AG04449 (cell line): Measurements from ENCODE around the gene FSCN2.

Experiments used
- CTCF ChIA-PET: fragments of 350-600 bp; formaldehyde crosslinking; extraction: SDS; loops from one replicate; lab custom pipeline; 2021; ENCODE audit warnings: antibody characterized with exemption; lab: Yijun Ruan, JAX
- POLR2A ChIA-PET: fragments of 400-600, 350-600 bp; formaldehyde crosslinking; extraction: SDS; loops from one replicate; lab custom pipeline; 2020; ENCODE audit warnings: antibody characterized with exemption, inconsistent platforms; lab: Yijun Ruan, JAX
- DNase-seq: peaks from one replicate; pipeline ENCODE4 v3.0.0-alpha.2; 2010; ENCODE audit warnings: low read depth, low spot score
- H3K4me3 ChIP-seq: 2 replicates; pipeline ENCODE4 v1.5.1; 2011; ENCODE audit warnings: low read depth, mild to moderate bottlenecking, control low read depth, low read length
- TF ChIP-seq, protein P1 (sequence below): IDR thresholded peaks from one replicate; pipeline ENCODE4 v1.5.1; 2011; ENCODE audit warnings: mild to moderate bottlenecking, moderate library complexity, low read length, control low read depth, inconsistent platforms; ENCODE audit not compliant: insufficient read depth; ENCODE audit errors: missing control alignments

The FSCN2 gene

DNA sequence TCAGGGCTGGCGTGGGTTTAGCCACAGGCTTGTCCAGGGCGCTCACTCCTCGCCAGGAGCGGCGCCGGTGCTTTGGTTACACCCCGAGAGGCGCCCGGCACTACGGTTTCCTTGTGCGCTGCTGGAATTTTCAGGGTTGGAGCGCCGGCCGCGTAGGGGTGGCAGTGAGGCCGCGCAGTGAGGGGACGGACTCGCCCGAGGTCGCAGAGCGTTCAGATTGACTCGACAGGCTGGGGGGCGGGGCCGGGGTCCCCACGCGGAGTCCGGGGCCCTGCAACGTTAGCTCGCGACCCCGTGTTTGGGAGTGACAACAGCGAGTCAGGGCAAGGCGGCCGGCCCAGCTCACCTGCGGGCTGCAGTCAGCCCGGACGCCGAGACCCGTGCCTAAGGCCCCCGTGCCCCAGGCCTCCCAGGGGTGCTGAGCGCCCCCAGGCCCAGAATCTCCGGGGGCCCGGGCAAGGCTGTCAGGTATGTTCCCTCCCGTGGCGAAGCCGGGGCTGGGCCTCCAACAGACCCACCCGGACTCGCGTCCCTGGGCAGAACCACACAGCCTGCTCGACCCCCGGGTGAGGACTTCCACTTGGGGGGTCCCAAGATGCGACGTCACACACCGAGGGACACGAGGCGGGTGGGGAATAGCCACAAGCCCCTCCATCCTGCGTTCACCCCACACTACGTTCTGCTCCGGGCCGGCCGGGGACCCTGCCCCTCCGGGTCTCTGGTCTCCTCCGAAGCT, 14.3 kb upstream of the FSCN2 start:
- DNase-seq = no peak
- CTCF ChIA-PET = no interaction called here
- H3K4me3 ChIP-seq = peak overlapping the region; percentile 83
- TF ChIP-seq, protein P1, sequence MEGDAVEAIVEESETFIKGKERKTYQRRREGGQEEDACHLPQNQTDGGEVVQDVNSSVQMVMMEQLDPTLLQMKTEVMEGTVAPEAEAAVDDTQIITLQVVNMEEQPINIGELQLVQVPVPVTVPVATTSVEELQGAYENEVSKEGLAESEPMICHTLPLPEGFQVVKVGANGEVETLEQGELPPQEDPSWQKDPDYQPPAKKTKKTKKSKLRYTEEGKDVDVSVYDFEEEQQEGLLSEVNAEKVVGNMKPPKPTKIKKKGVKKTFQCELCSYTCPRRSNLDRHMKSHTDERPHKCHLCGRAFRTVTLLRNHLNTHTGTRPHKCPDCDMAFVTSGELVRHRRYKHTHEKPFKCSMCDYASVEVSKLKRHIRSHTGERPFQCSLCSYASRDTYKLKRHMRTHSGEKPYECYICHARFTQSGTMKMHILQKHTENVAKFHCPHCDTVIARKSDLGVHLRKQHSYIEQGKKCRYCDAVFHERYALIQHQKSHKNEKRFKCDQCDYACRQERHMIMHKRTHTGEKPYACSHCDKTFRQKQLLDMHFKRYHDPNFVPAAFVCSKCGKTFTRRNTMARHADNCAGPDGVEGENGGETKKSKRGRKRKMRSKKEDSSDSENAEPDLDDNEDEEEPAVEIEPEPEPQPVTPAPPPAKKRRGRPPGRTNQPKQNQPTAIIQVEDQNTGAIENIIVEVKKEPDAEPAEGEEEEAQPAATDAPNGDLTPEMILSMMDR = peak; percentile 3
- POLR2A ChIA-PET = interaction anchor here (2.3 to 3.3 kb wide), 2 partner anchors 39 to 53 kb away, joined by 7 to 8 read pairs; partner anchors contain the start of gene FAAP100

DNA sequence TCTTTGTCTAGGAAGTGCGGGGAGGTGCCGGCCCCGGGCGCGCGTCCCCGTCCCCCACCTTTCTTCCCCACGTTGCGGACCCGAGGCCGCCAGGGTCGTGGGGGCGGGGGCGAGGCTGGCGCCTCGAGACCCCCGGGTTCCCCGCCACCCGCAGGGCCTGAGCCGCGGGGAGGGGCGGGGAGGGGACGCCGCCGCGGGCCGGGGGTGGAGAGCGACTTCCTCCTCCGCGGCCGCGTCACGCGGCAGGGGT, 13.8 kb upstream of the FSCN2 start:
- ChIA-PET POLR2A (no interaction called here), CTCF (no interaction called here)
- TF ChIP-seq, protein P1 = no peak
- H3K4me3 ChIP-seq = peak overlapping the region; percentile 83
- DNase-seq = no peak

DNA sequence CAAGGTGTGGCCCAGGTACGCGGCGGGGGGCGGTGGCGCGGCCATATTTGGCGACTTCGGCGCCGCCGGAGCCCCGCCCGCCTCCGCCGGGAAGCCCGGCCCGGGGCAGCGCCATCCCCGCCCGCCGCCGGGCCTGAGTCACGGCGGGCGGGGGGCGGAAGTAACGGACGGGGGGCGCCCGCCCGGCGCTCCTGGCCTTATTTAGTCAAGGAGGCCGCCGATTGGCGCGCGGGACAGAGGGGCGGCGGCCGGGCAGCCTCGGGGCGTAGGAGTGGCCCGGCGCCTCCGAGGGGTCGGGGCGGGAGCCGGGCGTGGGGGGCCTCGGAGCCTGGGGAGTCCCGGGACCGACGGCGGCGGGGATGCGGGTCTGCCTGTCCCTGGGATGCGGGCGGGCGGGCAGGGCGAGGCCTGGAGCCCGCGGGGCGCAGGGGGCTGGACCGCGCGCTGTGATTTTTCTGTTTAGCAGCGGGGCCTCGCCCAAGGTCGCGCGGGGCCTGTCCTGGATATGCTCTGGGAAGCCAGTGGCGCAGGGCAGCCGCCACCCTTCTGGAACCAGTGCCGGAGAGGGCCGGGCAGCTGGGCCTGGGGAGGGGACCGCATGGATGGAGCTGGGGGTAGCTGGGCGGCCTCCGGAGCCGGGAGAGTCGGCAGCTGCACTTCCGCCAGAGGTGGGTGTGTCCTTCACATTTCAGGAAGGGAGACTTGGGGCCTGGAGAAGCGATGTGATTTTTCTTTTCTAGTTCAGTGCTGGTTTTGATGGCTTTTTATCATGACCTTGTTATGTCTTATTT, 13.2 kb upstream of the FSCN2 start:
- H3K4me3 ChIP-seq = peak overlapping the region; percentile 83
- POLR2A ChIA-PET = interaction anchor here (0.6 to 0.9 kb wide), 5 partner anchors 9 to 120 kb away, joined by 3 to 4 read pairs (median 3); partner anchors contain the start of gene BAHCC1
- TF ChIP-seq, protein P1 = no peak
- no peak for DNase-seq
- CTCF ChIA-PET = no interaction called here

DNA sequence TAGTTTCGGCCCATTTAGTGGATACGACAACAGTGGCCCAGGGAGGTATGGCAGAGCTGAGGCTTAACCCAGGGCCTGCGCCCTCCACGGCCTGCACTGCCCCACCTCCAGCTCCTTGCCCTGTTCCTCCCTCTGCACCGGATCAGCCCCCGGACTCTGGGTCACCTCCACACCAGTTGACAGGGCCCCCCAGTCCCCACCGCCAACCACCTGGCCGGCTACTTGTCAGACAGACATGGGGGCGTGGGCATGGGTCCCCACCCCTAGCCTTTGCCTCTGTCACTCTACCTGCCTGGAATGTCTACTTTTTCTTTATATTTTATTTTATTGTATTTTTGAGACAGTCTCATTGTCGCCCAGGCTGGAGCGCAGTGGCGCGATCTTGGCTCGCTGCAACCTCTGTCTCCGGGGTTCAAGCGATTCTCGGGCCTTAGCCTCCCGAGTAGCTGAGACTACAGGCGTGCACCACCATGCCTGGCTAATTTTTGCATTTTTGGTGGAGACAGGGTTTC, 12.6 kb upstream of the FSCN2 start:
- ChIA-PET CTCF (interaction anchor here (8.3 kb wide), 1 partner anchor 85 kb away, joined by 59 read pairs; no protein-coding TSS in a partner anchor), POLR2A (interaction anchor here (0.6 to 0.9 kb wide), 5 partner anchors 10 to 120 kb away, joined by 3 to 4 read pairs (median 3); partner anchors contain the start of gene BAHCC1)
- DNase-seq = no peak
- TF ChIP-seq, protein P1 = no peak
- H3K4me3 ChIP-seq = peak overlapping the region; percentile 83

DNA sequence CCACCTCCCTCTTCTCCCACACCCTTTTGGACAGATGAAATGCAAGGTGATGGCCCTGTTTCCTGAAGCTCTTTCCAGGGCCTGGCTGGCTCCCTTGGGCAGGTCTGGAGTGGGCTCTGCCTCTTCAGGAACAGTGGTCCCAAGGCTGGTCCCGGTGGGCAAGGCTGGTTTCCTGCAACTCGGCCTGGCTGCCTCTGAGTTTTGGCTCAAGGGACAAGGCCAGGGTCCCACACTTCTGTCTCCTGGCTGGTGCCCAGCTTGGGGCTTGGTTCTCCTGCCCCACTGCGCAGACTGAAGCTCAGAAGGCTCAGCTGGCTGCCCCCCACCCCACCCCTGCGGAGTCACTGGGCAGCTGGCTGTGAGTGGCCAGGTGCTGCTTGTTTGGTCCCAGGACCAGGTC, 11.7 kb upstream of the FSCN2 start:
- ChIA-PET CTCF (interaction anchor here (8.3 kb wide), 1 partner anchor 84 kb away, joined by 59 read pairs; no protein-coding TSS in a partner anchor), POLR2A (interaction anchor here (0.6 to 1.1 kb wide), 2 partner anchors 38 to 84 kb away, joined by 3 read pairs; no protein-coding TSS in a partner anchor)
- peak overlapping the region; percentile 83 for H3K4me3 ChIP-seq
- DNase-seq = no peak
- TF ChIP-seq, protein P1 = no peak
